ENCODE data around the gene PTPRN2. TPM values are rescaled to one million over a fixed set of nuclear protein-coding genes. Genes with fewer than 3 reads are reported as not detected.

The PTPRN2 gene
- polyA plus RNA-seq, 1 of the 3 experiments (the other 2 are of a cell fraction), result 4.0 TPM

DNA sequence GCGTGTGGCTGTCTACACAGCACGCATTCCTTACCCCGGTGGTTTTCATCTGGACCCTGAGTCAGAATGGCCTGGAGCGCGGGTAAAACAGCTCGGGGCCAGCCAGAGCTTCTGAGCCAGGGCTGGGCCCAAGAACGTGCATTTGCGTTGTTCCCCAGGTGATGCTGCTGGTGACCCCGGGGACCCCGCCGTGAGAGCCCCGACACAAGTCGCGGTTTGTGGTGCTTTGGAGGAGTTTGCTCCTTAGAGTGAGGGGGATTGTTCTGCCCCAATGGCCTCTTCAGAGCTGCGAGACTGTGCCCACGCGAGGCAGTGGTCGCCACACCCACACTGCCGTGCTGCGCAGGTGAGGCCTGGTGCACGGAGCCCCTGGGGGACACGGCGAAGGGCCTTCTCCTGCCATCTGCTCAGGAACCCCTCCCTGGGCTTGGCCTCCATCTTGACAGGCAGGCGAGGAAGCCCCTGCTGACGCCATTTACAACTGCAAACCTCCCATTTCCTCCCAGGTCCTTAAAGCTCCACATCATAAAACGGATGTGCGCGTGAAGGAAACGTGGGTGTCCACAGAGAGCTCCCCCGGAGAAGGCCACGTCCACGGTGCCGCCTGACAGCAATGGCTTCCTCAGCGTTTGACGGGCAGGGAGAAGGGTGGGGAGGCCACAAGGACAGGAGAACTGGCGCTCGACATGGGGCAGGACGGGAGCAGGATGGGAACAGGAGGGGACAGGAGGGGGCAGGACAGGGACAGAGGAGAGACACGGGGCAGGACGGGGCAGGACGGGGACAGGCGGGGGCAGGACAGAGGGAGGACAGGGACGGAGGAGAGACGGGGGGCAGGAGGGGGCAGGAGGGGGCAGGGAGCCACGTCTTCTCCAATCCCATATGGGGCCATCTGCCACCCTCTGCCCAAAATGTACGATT, 773.6 kb downstream of the PTPRN2 start (continued):
- TF ChIP-seq, protein P1, sequence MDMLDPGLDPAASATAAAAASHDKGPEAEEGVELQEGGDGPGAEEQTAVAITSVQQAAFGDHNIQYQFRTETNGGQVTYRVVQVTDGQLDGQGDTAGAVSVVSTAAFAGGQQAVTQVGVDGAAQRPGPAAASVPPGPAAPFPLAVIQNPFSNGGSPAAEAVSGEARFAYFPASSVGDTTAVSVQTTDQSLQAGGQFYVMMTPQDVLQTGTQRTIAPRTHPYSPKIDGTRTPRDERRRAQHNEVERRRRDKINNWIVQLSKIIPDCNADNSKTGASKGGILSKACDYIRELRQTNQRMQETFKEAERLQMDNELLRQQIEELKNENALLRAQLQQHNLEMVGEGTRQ (IDR thresholded peaks at IDR 0.05; ENCODE audit: borderline replicate concordance, low read depth, low read length), result no peak
- TF ChIP-seq, protein P2, sequence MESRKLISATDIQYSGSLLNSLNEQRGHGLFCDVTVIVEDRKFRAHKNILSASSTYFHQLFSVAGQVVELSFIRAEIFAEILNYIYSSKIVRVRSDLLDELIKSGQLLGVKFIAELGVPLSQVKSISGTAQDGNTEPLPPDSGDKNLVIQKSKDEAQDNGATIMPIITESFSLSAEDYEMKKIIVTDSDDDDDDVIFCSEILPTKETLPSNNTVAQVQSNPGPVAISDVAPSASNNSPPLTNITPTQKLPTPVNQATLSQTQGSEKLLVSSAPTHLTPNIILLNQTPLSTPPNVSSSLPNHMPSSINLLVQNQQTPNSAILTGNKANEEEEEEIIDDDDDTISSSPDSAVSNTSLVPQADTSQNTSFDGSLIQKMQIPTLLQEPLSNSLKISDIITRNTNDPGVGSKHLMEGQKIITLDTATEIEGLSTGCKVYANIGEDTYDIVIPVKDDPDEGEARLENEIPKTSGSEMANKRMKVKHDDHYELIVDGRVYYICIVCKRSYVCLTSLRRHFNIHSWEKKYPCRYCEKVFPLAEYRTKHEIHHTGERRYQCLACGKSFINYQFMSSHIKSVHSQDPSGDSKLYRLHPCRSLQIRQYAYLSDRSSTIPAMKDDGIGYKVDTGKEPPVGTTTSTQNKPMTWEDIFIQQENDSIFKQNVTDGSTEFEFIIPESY (IDR thresholded peaks at IDR 0.05; ENCODE audit: borderline replicate concordance, low read depth), result no peak
- no peak for TF ChIP-seq NRF1 (IDR thresholded peaks at IDR 0.05; ENCODE audit: low read depth, low read length)

DNA sequence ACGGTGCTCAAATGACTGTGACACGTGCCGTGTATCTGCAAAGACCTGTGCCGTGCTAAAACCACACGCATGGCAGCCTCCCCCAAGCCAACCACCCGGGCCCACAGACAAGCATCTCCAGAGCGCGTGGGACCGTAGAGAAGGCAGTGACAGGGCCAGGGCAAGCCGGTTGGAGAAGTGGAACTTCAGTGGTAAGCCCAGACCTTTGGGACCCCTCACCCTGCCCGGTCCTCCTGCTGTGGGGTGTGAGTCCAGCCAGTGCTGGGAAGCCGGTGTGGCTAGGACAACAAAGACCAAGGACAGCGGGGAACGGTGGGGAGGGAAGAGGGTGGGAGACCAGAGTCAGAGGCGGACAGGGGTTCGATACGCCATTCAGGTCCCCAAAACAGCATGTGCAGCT, 774.6 kb downstream of the PTPRN2 start:
- Histone ChIP-seq H3K36me3 (replicated peaks in 1 of 2; ENCODE audit: control insufficient read depth in 1 of 2, insufficient read depth in 2 of 2, low read length in 1 of 2) (no peaks in the 10 kb centered on the region), H3K4me1 (ENCODE audit: control insufficient read depth in 1 of 2, insufficient read depth in 2 of 2, low read depth in 1 of 2, low read length in 1 of 2) (no peaks in the 10 kb centered on the region), H3K27me3 (ENCODE audit: insufficient read depth) (no peaks in the 10 kb centered on the region), H3K27ac (ENCODE audit: low read depth in 2 of 2, low read length in 1 of 2) (no peak overlapping the region), H4K20me1 (ENCODE audit: insufficient read depth) (no peaks in the 10 kb centered on the region), H2AFZ (ENCODE audit: low read depth) (no peak overlapping the region), H3K9me3 (no peaks in the 10 kb centered on the region), H3K9ac (no peak overlapping the region), H3K4me3 (ENCODE audit: low read depth in 2 of 2, low read length in 1 of 2) (no peak overlapping the region), H3F3A (replicated peaks; ENCODE audit: insufficient read depth) (no peaks in the 10 kb centered on the region), H3K9me2 (no peaks in the 10 kb centered on the region), H3K79me2 (ENCODE audit: insufficient read depth) (no peaks in the 10 kb centered on the region), H3K4me2 (no peak overlapping the region)
- POLR2A ChIA-PET, result no interaction called here
- 65% methylated on average over 17 of the region's 17 CpGs for WGBS (ENCODE audit: low lambda C conversion rate)
- CTCF ChIA-PET, result interaction anchor here (1.0 kb wide), 1 partner anchor 9 kb away, joined by 3 read pairs; no protein-coding TSS in a partner anchor
- TF ChIP-seq GATA2 (CRISPR knock-in tag; IDR thresholded peaks at IDR 0.05), result no peak
- TF ChIP-seq MXI1 (IDR thresholded peaks at IDR 0.05; ENCODE audit: low read depth, low read length), result no peak
- TF ChIP-seq TAF1 (IDR thresholded peaks at IDR 0.05; ENCODE audit: borderline replicate concordance, low read depth, low read length), result no peak
- no peak for TF ChIP-seq TCF12 (IDR thresholded peaks at IDR 0.05)
- TF ChIP-seq, protein P3, sequence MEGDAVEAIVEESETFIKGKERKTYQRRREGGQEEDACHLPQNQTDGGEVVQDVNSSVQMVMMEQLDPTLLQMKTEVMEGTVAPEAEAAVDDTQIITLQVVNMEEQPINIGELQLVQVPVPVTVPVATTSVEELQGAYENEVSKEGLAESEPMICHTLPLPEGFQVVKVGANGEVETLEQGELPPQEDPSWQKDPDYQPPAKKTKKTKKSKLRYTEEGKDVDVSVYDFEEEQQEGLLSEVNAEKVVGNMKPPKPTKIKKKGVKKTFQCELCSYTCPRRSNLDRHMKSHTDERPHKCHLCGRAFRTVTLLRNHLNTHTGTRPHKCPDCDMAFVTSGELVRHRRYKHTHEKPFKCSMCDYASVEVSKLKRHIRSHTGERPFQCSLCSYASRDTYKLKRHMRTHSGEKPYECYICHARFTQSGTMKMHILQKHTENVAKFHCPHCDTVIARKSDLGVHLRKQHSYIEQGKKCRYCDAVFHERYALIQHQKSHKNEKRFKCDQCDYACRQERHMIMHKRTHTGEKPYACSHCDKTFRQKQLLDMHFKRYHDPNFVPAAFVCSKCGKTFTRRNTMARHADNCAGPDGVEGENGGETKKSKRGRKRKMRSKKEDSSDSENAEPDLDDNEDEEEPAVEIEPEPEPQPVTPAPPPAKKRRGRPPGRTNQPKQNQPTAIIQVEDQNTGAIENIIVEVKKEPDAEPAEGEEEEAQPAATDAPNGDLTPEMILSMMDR (IDR thresholded peaks at IDR 0.05), result no peak
- TF ChIP-seq YY1 (IDR thresholded peaks at IDR 0.05; ENCODE audit: low read depth), result no peak
- TF ChIP-seq, protein P1 (IDR thresholded peaks at IDR 0.05; ENCODE audit: borderline replicate concordance, low read depth, low read length), result no peak
- TF ChIP-seq RAD21 (IDR thresholded peaks at IDR 0.05; ENCODE audit: low read length), result no peak
- TF ChIP-seq SMC3 (IDR thresholded peaks at IDR 0.05; ENCODE audit: low read depth, low read length), result no peak
- no peak for TF ChIP-seq JUND (IDR thresholded peaks at IDR 0.05)
- no peak for TF ChIP-seq NFIC (IDR thresholded peaks at IDR 0.05; ENCODE audit: borderline replicate concordance)
- no peak for TF ChIP-seq GABPA (IDR thresholded peaks at IDR 0.05; ENCODE audit: low read depth)
- TF ChIP-seq, protein P4, sequence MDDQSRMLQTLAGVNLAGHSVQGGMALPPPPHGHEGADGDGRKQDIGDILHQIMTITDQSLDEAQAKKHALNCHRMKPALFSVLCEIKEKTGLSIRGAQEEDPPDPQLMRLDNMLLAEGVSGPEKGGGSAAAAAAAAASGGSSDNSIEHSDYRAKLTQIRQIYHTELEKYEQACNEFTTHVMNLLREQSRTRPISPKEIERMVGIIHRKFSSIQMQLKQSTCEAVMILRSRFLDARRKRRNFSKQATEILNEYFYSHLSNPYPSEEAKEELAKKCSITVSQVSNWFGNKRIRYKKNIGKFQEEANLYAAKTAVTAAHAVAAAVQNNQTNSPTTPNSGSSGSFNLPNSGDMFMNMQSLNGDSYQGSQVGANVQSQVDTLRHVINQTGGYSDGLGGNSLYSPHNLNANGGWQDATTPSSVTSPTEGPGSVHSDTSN (IDR thresholded peaks at IDR 0.05), result no peak
- no peak for DNase-seq
